Upper lobe of left lung (tissue), 4 donors: ENCODE results near the gene SDHAF1.

ENCODE experiments used
- EP300 ChIP-seq, 4 donors: sonication (generic); formaldehyde crosslinking; IDR thresholded peaks; one replicate each; pipeline ENCODE4 v1.5.1; 2017; ENCODE audit warnings: antibody characterized with exemption in 4 of 4, control low read depth in 2 of 4
- POLR2A ChIP-seq, 4 donors: fragments of 450-650 bp; IDR thresholded peaks; one replicate each; pipeline ENCODE4 v1.5.1; 2016 to 2017; ENCODE audit warnings: antibody characterized with exemption in 4 of 4, mild to moderate bottlenecking in 2 of 4
- POLR2AphosphoS5 ChIP-seq, 2 donors: sonication (generic); formaldehyde crosslinking; IDR thresholded peaks; one replicate each; pipeline ENCODE4 v1.5.1; 2017; ENCODE audit warnings: antibody characterized with exemption in 2 of 2
- TF ChIP-seq, protein P1 (sequence below), 6 experiments: fragments of 450-650 bp in 4 of 6; fragments of 200-600 bp in 2 of 6; sonication (generic) in 2 of 6; IDR thresholded peaks; one replicate each; pipeline ENCODE4 v1.5.1; 2016 to 2019; ENCODE audit warnings: antibody characterized with exemption in 6 of 6

DNA sequence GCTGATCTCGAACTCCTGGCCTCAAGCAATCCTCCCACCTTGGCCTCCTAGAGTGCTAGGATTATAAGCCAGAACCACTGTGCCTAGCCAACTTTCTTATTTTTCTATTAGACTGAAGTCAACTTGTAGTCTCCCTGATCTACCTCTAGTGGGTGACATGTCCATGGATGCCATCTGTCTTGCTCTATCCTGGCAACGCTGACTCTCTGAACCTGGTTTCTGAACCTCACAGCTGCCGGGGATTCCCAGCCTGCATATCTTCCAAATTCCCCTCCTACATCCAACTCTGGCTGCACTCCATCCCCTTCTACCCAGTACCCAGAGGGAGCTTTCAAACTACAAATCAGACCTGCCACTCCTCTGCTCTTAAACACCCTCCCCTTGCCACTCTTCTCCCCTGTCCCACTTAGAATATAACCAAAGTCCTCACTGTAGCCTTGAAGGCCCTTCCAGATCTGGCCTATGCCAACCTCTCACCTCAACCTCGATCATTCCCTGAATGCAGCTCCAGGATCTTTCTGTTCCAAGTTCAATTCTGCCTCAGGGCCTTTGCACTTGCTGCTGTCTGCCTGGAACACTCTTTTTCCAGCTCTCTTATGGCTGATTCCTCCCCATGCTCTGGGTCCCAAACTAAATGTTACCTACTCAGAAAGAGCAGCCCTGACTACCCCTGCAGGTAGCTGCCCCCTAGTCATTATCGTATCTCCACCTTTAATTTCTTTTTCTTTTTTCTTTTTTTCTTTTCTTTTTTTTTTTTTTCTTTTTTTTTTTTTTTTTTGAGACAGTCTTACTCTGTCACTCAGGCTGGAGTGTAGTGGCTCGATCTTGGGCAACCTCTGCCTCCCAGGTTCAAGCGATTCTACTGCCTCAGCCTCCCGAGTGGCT lies 35.5 kb downstream of the SDHAF1 start:
- no peak for TF ChIP-seq POLR2A (IDR thresholded peaks at IDR 0.05)
- TF ChIP-seq, protein P1, sequence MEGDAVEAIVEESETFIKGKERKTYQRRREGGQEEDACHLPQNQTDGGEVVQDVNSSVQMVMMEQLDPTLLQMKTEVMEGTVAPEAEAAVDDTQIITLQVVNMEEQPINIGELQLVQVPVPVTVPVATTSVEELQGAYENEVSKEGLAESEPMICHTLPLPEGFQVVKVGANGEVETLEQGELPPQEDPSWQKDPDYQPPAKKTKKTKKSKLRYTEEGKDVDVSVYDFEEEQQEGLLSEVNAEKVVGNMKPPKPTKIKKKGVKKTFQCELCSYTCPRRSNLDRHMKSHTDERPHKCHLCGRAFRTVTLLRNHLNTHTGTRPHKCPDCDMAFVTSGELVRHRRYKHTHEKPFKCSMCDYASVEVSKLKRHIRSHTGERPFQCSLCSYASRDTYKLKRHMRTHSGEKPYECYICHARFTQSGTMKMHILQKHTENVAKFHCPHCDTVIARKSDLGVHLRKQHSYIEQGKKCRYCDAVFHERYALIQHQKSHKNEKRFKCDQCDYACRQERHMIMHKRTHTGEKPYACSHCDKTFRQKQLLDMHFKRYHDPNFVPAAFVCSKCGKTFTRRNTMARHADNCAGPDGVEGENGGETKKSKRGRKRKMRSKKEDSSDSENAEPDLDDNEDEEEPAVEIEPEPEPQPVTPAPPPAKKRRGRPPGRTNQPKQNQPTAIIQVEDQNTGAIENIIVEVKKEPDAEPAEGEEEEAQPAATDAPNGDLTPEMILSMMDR (IDR thresholded peaks at IDR 0.05), result no peak
- no peak for TF ChIP-seq EP300 (IDR thresholded peaks at IDR 0.05)
- TF ChIP-seq POLR2AphosphoS5 (IDR thresholded peaks at IDR 0.05), result no peak
